ENCODE measurements around the gene ACAP3.

The ACAP3 gene

GRCh38 chr1:1299686-1300351 is 7.9 kb downstream of the ACAP3 start:
- no peak for FAIRE-seq

GRCh38 chr1:1298861-1299685 is 8.7 kb downstream of the ACAP3 start:
- no peak for FAIRE-seq

GRCh38 chr1:1297802-1298424 is 9.8 kb downstream of the ACAP3 start:
- no peak for FAIRE-seq

GRCh38 chr1:1296070-1297061 is 11.4 kb downstream of the ACAP3 start:
- FAIRE-seq: no peak

- no peak for FAIRE-seq
Observed at GRCh38 chr1:1295154-1295923, 12.4 kb downstream of the ACAP3 start.

GRCh38 chr1:1294250-1294890 is 13.4 kb downstream of the ACAP3 start:
- FAIRE-seq: no peak

GRCh38 chr1:1293263-1294249 is 14.2 kb downstream of the ACAP3 start:
- no peak for FAIRE-seq

- FAIRE-seq: no peak
Observed at GRCh38 chr1:1292851-1293250, 14.9 kb downstream of the ACAP3 start.

GRCh38 chr1:1292442-1292779 is 15.3 kb downstream of the ACAP3 start:
- no peak for FAIRE-seq

- FAIRE-seq: no peak
Observed at GRCh38 chr1:1291548-1292441, 15.9 kb downstream of the ACAP3 start.

GRCh38 chr1:1291023-1291528 is 16.7 kb downstream of the ACAP3 start:
- FAIRE-seq: no peak

GRCh38 chr1:1290238-1290731 is 17.4 kb downstream of the ACAP3 start:
- FAIRE-seq: no peak

- FAIRE-seq: no peak
Observed at GRCh38 chr1:1287288-1288110, 20.2 kb downstream of the ACAP3 start.

GRCh38 chr1:1286313-1287261 is 21.1 kb downstream of the ACAP3 start:
- no peak for FAIRE-seq

- FAIRE-seq: no peak
Observed at GRCh38 chr1:1285611-1286311, 22.0 kb downstream of the ACAP3 start.

- no peak for FAIRE-seq
Observed at GRCh38 chr1:1285102-1285571, 22.6 kb downstream of the ACAP3 start.

Data from endometrium (tissue), 2 donors.